Measurements from ENCODE around the gene SDC3.

GRCh38 chr1:30829889-30830288, 78.7 kb downstream of the SDC3 start:
- no peak for TF ChIP-seq CTCF (IDR thresholded peaks at IDR 0.05)
- TF ChIP-seq STAT6 (CRISPR knock-in tag; conservative IDR thresholded peaks at IDR 0.05; ENCODE audit: low read depth): no peak
- TF ChIP-seq ZNF232 (CRISPR knock-in tag; IDR thresholded peaks at IDR 0.05): no peak
- no peak for TF ChIP-seq ZNF425 (CRISPR knock-in tag; conservative IDR thresholded peaks at IDR 0.05)
- TF ChIP-seq NFYB (CRISPR knock-in tag; conservative IDR thresholded peaks at IDR 0.05; ENCODE audit: low read depth): no peak
- TF ChIP-seq ZBTB43 (CRISPR knock-in tag; IDR thresholded peaks at IDR 0.05): no peak
- no peak for TF ChIP-seq ZNF121 (CRISPR knock-in tag; IDR thresholded peaks at IDR 0.05)
- no peak for TF ChIP-seq RORB (CRISPR knock-in tag; IDR thresholded peaks at IDR 0.05)
- no peak for TF ChIP-seq NR2C2 (CRISPR knock-in tag; IDR thresholded peaks at IDR 0.05)
- no peak for TF ChIP-seq MAX (CRISPR knock-in tag; IDR thresholded peaks at IDR 0.05)

All from WTC11 (cell line).